Common myeloid progenitor, CD34-positive (primary cell): ENCODE measurements around the gene COX20.
A peak's percentile ranks its signal among the peaks of the same experiment; 100 is the strongest.

Experiments used
- CTCF ChIA-PET: fragments of 350-600 bp; sonication (Branson Sonifier 250); formaldehyde crosslinking; loops from one replicate; lab custom pipeline; 2021; ENCODE audit warnings: antibody characterized with exemption; lab: Charles Lee
- POLR2A ChIA-PET: fragments of 350-600 bp; sonication (Branson Sonifier 250); formaldehyde crosslinking; loops from one replicate; lab custom pipeline; 2021; ENCODE audit warnings: antibody characterized with exemption; lab: Charles Lee
- DNase-seq, 3 donors: peaks; one replicate each; pipeline versions ENCODE4 v3.0.0 to v3.0.0-alpha.2; 2013
- H3K27ac ChIP-seq, 2 experiments: 1 replicate in 1 of 2; 2 replicates in 1 of 2; pipeline ENCODE4 v1.7.0; 2013; ENCODE audit warnings: inconsistent platforms in 2 of 2, low read length in 2 of 2, mild to moderate bottlenecking in 2 of 2, low read depth in 1 of 2, moderate library complexity in 1 of 2; ENCODE audit not compliant: severe bottlenecking in 2 of 2, insufficient read depth in 1 of 2, poor library complexity in 1 of 2
- H3K27me3 ChIP-seq, 5 experiments: replicated peaks in 2 of 5; 1 replicate in 3 of 5; 2 replicates in 2 of 5; pipeline versions ENCODE4 v1.6.1 to v1.7.0; 2013; ENCODE audit warnings: low read length in 4 of 5, mild to moderate bottlenecking in 2 of 5, moderate library complexity in 2 of 5, inconsistent platforms in 1 of 5; ENCODE audit not compliant: insufficient read depth in 5 of 5, control insufficient read depth in 4 of 5
- H3K36me3 ChIP-seq, 4 experiments: 1 replicate in 2 of 4; 2 replicates in 2 of 4; pipeline versions ENCODE4 v1.6.1 to v1.7.0; 2013; ENCODE audit warnings: low read length in 3 of 4, control low read depth in 1 of 4, mild to moderate bottlenecking in 1 of 4; ENCODE audit not compliant: control insufficient read depth in 4 of 4, insufficient read depth in 4 of 4
- H3K4me1 ChIP-seq, 4 experiments: 1 replicate in 3 of 4; 2 replicates in 1 of 4; pipeline versions ENCODE4 v1.6.1 to v1.7.1; 2013; ENCODE audit warnings: low read length in 3 of 4, mild to moderate bottlenecking in 3 of 4, control low read depth in 1 of 4, inconsistent platforms in 1 of 4, moderate library complexity in 1 of 4; ENCODE audit not compliant: control insufficient read depth in 4 of 4, insufficient read depth in 4 of 4; ENCODE audit errors: control extremely low read depth in 1 of 4
- H3K4me3 ChIP-seq, 7 experiments: 1 replicate in 4 of 7; 2 replicates in 3 of 7; pipeline versions ENCODE4 v1.5.1 to v1.7.0; 2013; ENCODE audit warnings: mild to moderate bottlenecking in 7 of 7, low read length in 6 of 7, moderate library complexity in 6 of 7, inconsistent platforms in 2 of 7, low read depth in 2 of 7, control low read depth in 1 of 7; ENCODE audit not compliant: insufficient read depth in 4 of 7, control insufficient read depth in 1 of 7; ENCODE audit errors: extremely low read depth in 1 of 7
- H3K9me3 ChIP-seq, 5 experiments: 1 replicate in 4 of 5; 2 replicates in 1 of 5; pipeline versions ENCODE4 v1.6.1 to v1.7.1; 2013; ENCODE audit warnings: low read length in 4 of 5, mild to moderate bottlenecking in 2 of 5, inconsistent platforms in 1 of 5, low read depth in 1 of 5, moderate library complexity in 1 of 5; ENCODE audit not compliant: control insufficient read depth in 4 of 5, insufficient read depth in 2 of 5; ENCODE audit errors: control extremely low read depth in 1 of 5
- WGBS: methylation state at CpG from one replicate; pipeline ENCODE4 v1.1.5; 2013; ENCODE audit not compliant: insufficient coverage; 5-methylcytosine and 5-hydroxymethylcytosine counted together

Gene COX20

GRCh38 chr1:244854865-244855578 is 19.6 kb downstream of the COX20 start:
- Histone ChIP-seq H3K4me1 (peaks cover 43 to 80% (median 59%) of the 10 kb centered on the region in 4 experiments), H3K27ac (peak overlapping the region in 1 of 2 experiments; percentile 51), H3K27me3 (no peaks in the 10 kb centered on the region), H3K4me3 (peak overlapping the region in 2 of 7 experiments; percentile 56 to 57), H3K9me3 (no peaks in the 10 kb centered on the region), H3K36me3 (peaks cover 29 to 91% (median 68%) of the 10 kb centered on the region in 4 experiments)
- DNase-seq, result peak in 2 of 3 donors; percentile 37 to 44
- POLR2A ChIA-PET, result interaction anchor here (8.0 kb wide), 1 partner anchor 20 kb away, joined by 42 read pairs; the partner anchor contains the start of gene COX20
- 86% methylated on average over 1 of the region's 7 CpGs for WGBS
- CTCF ChIA-PET, result interaction anchor here (1.3 to 5.4 kb wide), 4 partner anchors 10 to 187 kb away, joined by 4 to 32 read pairs (median 8); partner anchors contain the start of genes COX20 and HNRNPU

GRCh38 chr1:244857761-244858160 is 22.3 kb downstream of the COX20 start:
- no peak for DNase-seq
- CTCF ChIA-PET, result interaction anchor here (1.0 to 5.4 kb wide), 4 partner anchors 17 to 185 kb away, joined by 3 to 32 read pairs (median 4); partner anchors contain the start of gene COX20
- peaks cover 30 to 85% (median 57%) of the 10 kb centered on the region in 4 experiments for H3K36me3 ChIP-seq
- POLR2A ChIA-PET, result no interaction called here
- H3K4me1 ChIP-seq, result peaks cover 58 to 95% (median 79%) of the 10 kb centered on the region in 4 experiments
- no peak overlapping the region for H3K4me3 ChIP-seq
- 94% methylated on average over 2 of the region's 3 CpGs for WGBS
- H3K27ac ChIP-seq, result peak overlapping the region in 1 of 2 experiments; percentile 6
- no peaks in the 10 kb centered on the region for H3K9me3 ChIP-seq
- H3K27me3 ChIP-seq, result no peaks in the 10 kb centered on the region

GRCh38 chr1:244858357-244858756 is 22.9 kb downstream of the COX20 start:
- no peak overlapping the region for H3K4me3 ChIP-seq
- H3K27ac ChIP-seq, result peak overlapping the region in 1 of 2 experiments; percentile 6
- ChIA-PET POLR2A (no interaction called here), CTCF (interaction anchor here (1.0 to 5.4 kb wide), 7 partner anchors 8 to 185 kb away, joined by 3 to 32 read pairs (median 5); partner anchors contain the start of gene COX20)
- 33% methylated on average over 1 of the region's 1 CpG for WGBS
- no peaks in the 10 kb centered on the region for H3K27me3 ChIP-seq
- H3K4me1 ChIP-seq, result peaks cover 56 to 89% (median 74%) of the 10 kb centered on the region in 4 experiments
- H3K36me3 ChIP-seq, result peaks cover 30 to 79% (median 54%) of the 10 kb centered on the region in 4 experiments
- no peaks in the 10 kb centered on the region for H3K9me3 ChIP-seq
- DNase-seq, result no peak

GRCh38 chr1:244860078-244860477 is 24.6 kb downstream of the COX20 start:
- Histone ChIP-seq H3K27me3 (no peaks in the 10 kb centered on the region), H3K36me3 (peaks cover 28 to 70% (median 50%) of the 10 kb centered on the region in 4 experiments), H3K27ac (peak overlapping the region in 1 of 2 experiments; percentile 99), H3K4me3 (peak overlapping the region in 3 of 7 experiments; percentile 98 to 99 (median 99)), H3K4me1 (peaks cover 45 to 77% (median 63%) of the 10 kb centered on the region in 4 experiments), H3K9me3 (no peaks in the 10 kb centered on the region)
- CTCF ChIA-PET, result interaction anchor here (1.3 to 1.7 kb wide), 3 partner anchors 10 to 19 kb away, joined by 4 to 5 read pairs (median 4); no protein-coding TSS in a partner anchor
- 83% methylated on average over 2 of the region's 9 CpGs for WGBS
- POLR2A ChIA-PET, result interaction anchor here (1.1 to 5.4 kb wide), 2 partner anchors 10 to 25 kb away, joined by 3 to 44 read pairs; partner anchors contain the start of gene COX20
- DNase-seq, result no peak

- whole genome bisulfite sequencing, result 21% methylated on average over 2 of the region's 2 CpGs
- Histone ChIP-seq H3K4me3 (peak overlapping the region in 6 of 7 experiments; percentile 86 to 100 (median 98)), H3K9me3 (no peaks in the 10 kb centered on the region), H3K27me3 (no peaks in the 10 kb centered on the region), H3K27ac (peak overlapping the region; percentile 93 to 99), H3K36me3 (peaks cover 19 to 60% (median 41%) of the 10 kb centered on the region in 4 experiments), H3K4me1 (peaks cover 39 to 77% (median 60%) of the 10 kb centered on the region in 4 experiments)
- DNase-seq, result no peak
- ChIA-PET POLR2A (interaction anchor here (0.8 to 5.4 kb wide), 3 partner anchors 11 to 108 kb away, joined by 3 to 44 read pairs (median 12); partner anchors contain the start of gene COX20), CTCF (interaction anchor here (0.9 to 3.7 kb wide), 7 partner anchors 8 to 186 kb away, joined by 3 to 36 read pairs (median 6); partner anchors contain the start of gene COX20)
These were observed 25.6 kb downstream of the COX20 start for GRCh38 chr1:244860914-244861610.

GRCh38 chr1:244861683-244862082 is 26.2 kb downstream of the COX20 start:
- peak overlapping the region; percentile 93 to 99 for H3K27ac ChIP-seq
- peaks cover 13 to 53% (median 38%) of the 10 kb centered on the region in 4 experiments for H3K36me3 ChIP-seq
- no peaks in the 10 kb centered on the region for H3K9me3 ChIP-seq
- ChIA-PET CTCF (interaction anchor here (0.8 to 3.7 kb wide), 11 partner anchors 8 to 185 kb away, joined by 3 to 36 read pairs (median 6); partner anchors contain the start of gene COX20), POLR2A (interaction anchor here (0.8 to 5.4 kb wide), 5 partner anchors 8 to 108 kb away, joined by 3 to 44 read pairs (median 4); partner anchors contain the start of gene COX20)
- no peak for DNase-seq
- H3K4me1 ChIP-seq, result peaks cover 33 to 77% (median 56%) of the 10 kb centered on the region in 4 experiments
- 0% methylated on average over 1 of the region's 2 CpGs for WGBS
- H3K27me3 ChIP-seq, result no peaks in the 10 kb centered on the region
- H3K4me3 ChIP-seq, result peak overlapping the region in 6 of 7 experiments; percentile 86 to 100 (median 98)
